MM.1S (cell line): Measurements from ENCODE around the gene ARL6IP5.
A peak's percentile ranks its signal among the peaks of the same experiment; 100 is the strongest.

Experiments used
- DNase-seq: peaks from one replicate; pipeline ENCODE4 v3.0.0-alpha.2; 2015
- H2AFZ ChIP-seq: fragments of 300-600 bp; sonication (generic); 2 replicates; pipeline ENCODE4 v1.6.0; 2016; ENCODE audit warnings: antibody characterized with exemption, low read length
- H3F3A ChIP-seq: fragments of 300-600 bp; sonication (generic); 2 replicates; pipeline ENCODE4 v1.6.1; 2016; ENCODE audit warnings: mild to moderate bottlenecking, antibody characterized with exemption, low read length, moderate library complexity, mixed read lengths; ENCODE audit not compliant: insufficient read depth
- H3K27ac ChIP-seq: fragments of 300-600 bp; sonication (generic); 2 replicates; pipeline ENCODE4 v1.5.1; 2016; ENCODE audit warnings: mild to moderate bottlenecking, low read length
- H3K27me3 ChIP-seq: fragments of 300-600 bp; sonication (generic); replicated peaks from 2 replicates; pipeline ENCODE4 v1.6.0; 2016; ENCODE audit warnings: low read length; ENCODE audit not compliant: insufficient read depth
- H3K36me3 ChIP-seq: fragments of 300-600 bp; sonication (generic); replicated peaks from 2 replicates; pipeline ENCODE4 v1.6.1; 2016; ENCODE audit warnings: mild to moderate bottlenecking, low read length, mixed read lengths; ENCODE audit not compliant: insufficient read depth
- H3K4me1 ChIP-seq: fragments of 300-600 bp; sonication (generic); 2 replicates; pipeline ENCODE4 v1.6.1; 2016; ENCODE audit warnings: low read length, mixed read lengths
- H3K4me2 ChIP-seq: fragments of 300-600 bp; sonication (generic); 2 replicates; pipeline ENCODE4 v1.6.0; 2016; ENCODE audit warnings: low read depth, low read length
- H3K4me3 ChIP-seq: fragments of 300-600 bp; sonication (generic); 2 replicates; pipeline ENCODE4 v1.5.1; 2016; ENCODE audit warnings: low read length, mixed read lengths
- H3K79me2 ChIP-seq: fragments of 300-600 bp; sonication (generic); 2 replicates; pipeline ENCODE4 v1.6.1; 2016; ENCODE audit warnings: mixed run types, low read length, mixed read lengths
- H3K9ac ChIP-seq: fragments of 300-600 bp; sonication (generic); 2 replicates; pipeline ENCODE4 v1.6.1; 2016; ENCODE audit warnings: low read length, mixed read lengths
- H3K9me2 ChIP-seq: fragments of 300-600 bp; sonication (generic); replicated peaks from 2 replicates; pipeline ENCODE4 v1.6.1; 2016; ENCODE audit warnings: mild to moderate bottlenecking, low read length, mixed read lengths; ENCODE audit not compliant: insufficient read depth
- H3K9me3 ChIP-seq: fragments of 300-600 bp; sonication (generic); replicated peaks from 2 replicates; pipeline ENCODE4 v1.6.1; 2016; ENCODE audit warnings: mild to moderate bottlenecking, low read length, mixed read lengths; ENCODE audit not compliant: insufficient read depth
- H4K20me1 ChIP-seq: fragments of 300-600 bp; sonication (generic); 2 replicates; pipeline ENCODE4 v1.6.1; 2016; ENCODE audit warnings: mild to moderate bottlenecking, low read length, moderate library complexity, mixed read lengths; ENCODE audit not compliant: insufficient read depth
- EZH2 ChIP-seq: fragments of 300-600 bp; sonication (generic); optimal IDR thresholded peaks from 2 replicates; pipeline ENCODE3; 2017; ENCODE audit warnings: low read depth, mild to moderate bottlenecking, antibody characterized with exemption, low read length, mixed read lengths
- EZH2phosphoT487 ChIP-seq: fragments of 300-600 bp; sonication (generic); IDR thresholded peaks from 2 replicates; pipeline ENCODE4 v1.6.1; 2018; ENCODE audit warnings: antibody characterized with exemption, low read length
- TF ChIP-seq, protein P1 (sequence below): fragments of 300-600 bp; sonication (generic); IDR thresholded peaks from 2 replicates; pipeline ENCODE4 v1.5.1; 2016; ENCODE audit warnings: antibody characterized with exemption, low read length, mixed read lengths

Gene ARL6IP5

DNA sequence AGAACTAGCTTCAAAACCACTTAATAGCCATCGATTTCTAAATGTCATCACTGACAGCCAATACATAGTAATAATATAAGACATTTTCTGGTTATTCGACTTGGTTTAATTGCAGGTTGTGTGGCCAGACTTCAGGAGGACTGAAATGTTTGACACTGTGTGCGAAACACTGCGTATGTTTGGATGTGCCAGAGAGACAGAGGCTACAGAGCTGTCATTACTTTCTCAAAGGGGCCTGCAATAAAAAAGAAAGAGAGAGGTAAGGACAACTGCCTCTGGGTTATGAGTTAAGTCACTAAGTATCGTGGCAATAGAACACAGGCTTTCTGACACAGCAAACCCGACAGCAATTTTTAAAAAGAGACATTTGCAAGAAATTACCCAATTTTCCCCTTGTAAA lies 36.8 kb downstream of the ARL6IP5 start:
- Histone ChIP-seq H3K4me3 (no peak overlapping the region), H4K20me1 (no peaks in the 10 kb centered on the region), H3K4me1 (peaks cover 7% of the 10 kb centered on the region), H3K4me2 (peak overlapping the region; percentile 27; the same call in 1 of the 2 replicates), H3K9me3 (no peaks in the 10 kb centered on the region), H3K27me3 (no peaks in the 10 kb centered on the region), H3K36me3 (no peaks in the 10 kb centered on the region), H3K9ac (no peak overlapping the region), H3K79me2 (no peaks in the 10 kb centered on the region), H2AFZ (peak overlapping the region; percentile 53; the same call in 1 of the 2 replicates), H3K9me2 (no peaks in the 10 kb centered on the region), H3F3A (no peaks in the 10 kb centered on the region), H3K27ac (no peak overlapping the region)
- TF ChIP-seq EZH2: no peak
- no peak for TF ChIP-seq EZH2phosphoT487
- TF ChIP-seq, protein P1, sequence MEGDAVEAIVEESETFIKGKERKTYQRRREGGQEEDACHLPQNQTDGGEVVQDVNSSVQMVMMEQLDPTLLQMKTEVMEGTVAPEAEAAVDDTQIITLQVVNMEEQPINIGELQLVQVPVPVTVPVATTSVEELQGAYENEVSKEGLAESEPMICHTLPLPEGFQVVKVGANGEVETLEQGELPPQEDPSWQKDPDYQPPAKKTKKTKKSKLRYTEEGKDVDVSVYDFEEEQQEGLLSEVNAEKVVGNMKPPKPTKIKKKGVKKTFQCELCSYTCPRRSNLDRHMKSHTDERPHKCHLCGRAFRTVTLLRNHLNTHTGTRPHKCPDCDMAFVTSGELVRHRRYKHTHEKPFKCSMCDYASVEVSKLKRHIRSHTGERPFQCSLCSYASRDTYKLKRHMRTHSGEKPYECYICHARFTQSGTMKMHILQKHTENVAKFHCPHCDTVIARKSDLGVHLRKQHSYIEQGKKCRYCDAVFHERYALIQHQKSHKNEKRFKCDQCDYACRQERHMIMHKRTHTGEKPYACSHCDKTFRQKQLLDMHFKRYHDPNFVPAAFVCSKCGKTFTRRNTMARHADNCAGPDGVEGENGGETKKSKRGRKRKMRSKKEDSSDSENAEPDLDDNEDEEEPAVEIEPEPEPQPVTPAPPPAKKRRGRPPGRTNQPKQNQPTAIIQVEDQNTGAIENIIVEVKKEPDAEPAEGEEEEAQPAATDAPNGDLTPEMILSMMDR: no peak
- no peak for DNase-seq

DNA sequence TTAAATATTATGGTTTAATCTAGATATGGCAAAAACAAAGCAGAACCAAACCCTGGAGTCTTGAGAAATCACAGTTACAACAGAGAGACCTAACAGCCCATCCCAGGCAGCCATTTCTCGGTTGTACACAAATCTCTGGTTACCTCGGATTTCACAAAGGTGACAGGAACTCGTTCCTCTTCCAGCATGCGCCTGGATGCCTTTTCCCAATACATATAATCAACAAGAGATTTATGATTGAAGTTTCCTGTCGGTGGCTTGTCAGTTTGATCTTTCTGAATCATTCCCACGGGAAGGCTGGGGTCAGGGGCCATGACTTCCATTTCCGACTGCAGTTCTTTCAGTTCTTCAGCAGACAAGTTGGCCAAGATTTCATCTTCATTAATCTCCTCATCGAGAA lies 37.2 kb downstream of the ARL6IP5 start:
- Histone ChIP-seq H3K9ac (no peak overlapping the region), H3K4me1 (peaks cover 3% of the 10 kb centered on the region), H3K27ac (no peak overlapping the region), H3K9me2 (no peaks in the 10 kb centered on the region), H3K79me2 (no peaks in the 10 kb centered on the region), H3F3A (no peaks in the 10 kb centered on the region), H3K36me3 (no peaks in the 10 kb centered on the region), H3K4me2 (no peak overlapping the region), H3K4me3 (no peak overlapping the region), H4K20me1 (no peaks in the 10 kb centered on the region), H3K9me3 (no peaks in the 10 kb centered on the region), H2AFZ (no peak overlapping the region), H3K27me3 (no peaks in the 10 kb centered on the region)
- no peak for TF ChIP-seq EZH2
- TF ChIP-seq, protein P1: no peak
- no peak for TF ChIP-seq EZH2phosphoT487
- no peak for DNase-seq

DNA sequence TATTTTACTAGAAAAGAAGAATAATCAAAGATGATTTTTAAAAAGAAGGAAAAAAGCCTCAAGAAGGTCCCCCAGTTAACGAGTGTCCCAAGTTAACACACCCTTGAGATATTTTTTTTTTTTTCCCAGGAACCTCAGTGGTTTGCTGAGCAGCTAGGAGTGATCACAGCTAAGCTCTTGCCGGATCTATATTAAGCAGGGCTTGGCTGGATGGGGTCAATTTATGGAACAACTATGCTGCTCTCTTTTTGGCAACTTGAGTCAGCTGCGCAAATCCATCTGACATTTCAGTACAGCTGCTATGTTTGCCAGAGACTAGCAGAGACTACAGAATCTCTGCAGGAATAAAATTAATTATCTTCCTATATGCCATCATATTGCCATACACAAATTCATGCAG lies 37.7 kb downstream of the ARL6IP5 start, which contains the start of gene LMOD3:
LMOD3 (minus strand) TSS at position 193 of the 400 bp plus-strand sequence. CDS start 209 bp downstream, outside the sequence.
- no peaks in the 10 kb centered on the region for H3K36me3 ChIP-seq
- no peaks in the 10 kb centered on the region for H3K9me2 ChIP-seq
- no peaks in the 10 kb centered on the region for H3K79me2 ChIP-seq
- no peaks in the 10 kb centered on the region for H3K9me3 ChIP-seq
- DNase-seq: no peak
- no peaks in the 10 kb centered on the region for H3F3A ChIP-seq
- no peak within 1 kb of the TSS for H3K4me2 ChIP-seq
- no peaks in the 10 kb centered on the region for H3K27me3 ChIP-seq
- no peak within 1 kb of the TSS for H3K27ac ChIP-seq
- H2AFZ ChIP-seq: peak within 1 kb of the TSS; percentile 53; the same call in 1 of the 2 replicates
- TF ChIP-seq, protein P1: no peak
- TF ChIP-seq EZH2phosphoT487: no peak
- TF ChIP-seq EZH2: no peak
- no peak within 1 kb of the TSS for H3K9ac ChIP-seq
- H3K4me1 ChIP-seq: no peaks in the 10 kb centered on the region; the same call in 1 of the 2 replicates
- H4K20me1 ChIP-seq: no peaks in the 10 kb centered on the region
- no peak within 1 kb of the TSS for H3K4me3 ChIP-seq
